ENCODE measurements around the gene TAOK1.

Gene TAOK1

DNA sequence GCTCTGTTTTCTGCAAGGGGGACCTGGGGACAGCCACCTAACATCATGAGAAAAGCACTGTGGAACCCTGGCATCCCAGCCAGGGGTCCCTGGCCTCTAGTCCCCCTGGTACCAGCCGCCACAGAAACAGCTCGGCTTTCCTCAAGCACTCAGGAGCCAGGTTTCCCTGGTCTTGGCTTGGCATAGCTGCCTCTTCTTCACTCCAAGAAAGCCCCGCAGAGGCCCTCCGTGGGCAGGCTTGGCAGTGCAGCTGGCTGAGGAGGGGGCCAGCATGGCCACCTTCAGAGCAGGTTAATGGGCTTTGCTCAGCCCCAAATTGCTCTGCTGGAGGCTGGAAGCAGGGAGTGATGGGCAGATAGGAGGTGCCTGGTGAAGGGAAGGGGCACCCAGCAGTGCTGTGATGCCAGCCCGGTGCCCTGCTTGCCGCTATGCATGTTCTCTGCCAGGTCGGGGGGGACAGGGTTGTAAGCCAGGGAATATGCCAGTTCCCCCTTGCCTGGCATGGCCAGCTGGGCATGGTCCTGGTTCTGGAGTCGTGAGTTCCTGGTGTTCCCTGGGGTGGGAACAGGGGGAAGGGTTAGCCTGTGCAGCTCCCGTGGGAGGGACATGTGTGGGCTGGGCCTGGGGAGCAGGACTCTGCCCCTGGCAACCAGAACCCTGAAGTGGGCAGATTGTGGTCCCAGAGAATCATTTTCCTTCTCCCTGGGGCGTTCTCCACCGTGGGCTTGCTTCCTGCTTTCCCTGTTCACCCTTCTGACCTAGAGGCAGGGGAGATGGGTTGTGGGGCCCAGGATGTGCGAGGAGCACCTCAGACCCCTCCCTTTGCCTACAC, 206.0 kb downstream of the TAOK1 start:
- no peak for DNase-seq (ENCODE audit: low spot score)

DNA sequence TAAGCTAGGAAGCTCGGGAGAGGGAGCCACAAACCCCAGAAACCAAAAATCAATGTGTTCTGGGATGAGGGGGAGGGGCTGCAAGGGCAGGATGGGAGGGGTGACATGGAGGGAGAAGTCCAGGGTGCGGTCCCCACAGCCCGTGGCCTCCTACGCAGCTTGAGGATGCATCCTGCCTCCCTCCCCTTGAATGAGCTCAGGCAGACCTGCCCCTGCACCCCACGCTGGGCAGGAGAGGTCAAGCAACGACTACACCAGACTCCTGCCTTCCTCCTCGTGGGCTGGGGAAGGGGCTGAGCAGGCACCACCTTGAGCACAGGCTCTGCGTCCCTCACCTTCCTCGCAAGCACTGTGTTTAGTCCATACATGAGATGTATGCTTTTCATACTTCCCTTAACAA, 206.6 kb downstream of the TAOK1 start:
- no peak for DNase-seq (ENCODE audit: low spot score)

DNA sequence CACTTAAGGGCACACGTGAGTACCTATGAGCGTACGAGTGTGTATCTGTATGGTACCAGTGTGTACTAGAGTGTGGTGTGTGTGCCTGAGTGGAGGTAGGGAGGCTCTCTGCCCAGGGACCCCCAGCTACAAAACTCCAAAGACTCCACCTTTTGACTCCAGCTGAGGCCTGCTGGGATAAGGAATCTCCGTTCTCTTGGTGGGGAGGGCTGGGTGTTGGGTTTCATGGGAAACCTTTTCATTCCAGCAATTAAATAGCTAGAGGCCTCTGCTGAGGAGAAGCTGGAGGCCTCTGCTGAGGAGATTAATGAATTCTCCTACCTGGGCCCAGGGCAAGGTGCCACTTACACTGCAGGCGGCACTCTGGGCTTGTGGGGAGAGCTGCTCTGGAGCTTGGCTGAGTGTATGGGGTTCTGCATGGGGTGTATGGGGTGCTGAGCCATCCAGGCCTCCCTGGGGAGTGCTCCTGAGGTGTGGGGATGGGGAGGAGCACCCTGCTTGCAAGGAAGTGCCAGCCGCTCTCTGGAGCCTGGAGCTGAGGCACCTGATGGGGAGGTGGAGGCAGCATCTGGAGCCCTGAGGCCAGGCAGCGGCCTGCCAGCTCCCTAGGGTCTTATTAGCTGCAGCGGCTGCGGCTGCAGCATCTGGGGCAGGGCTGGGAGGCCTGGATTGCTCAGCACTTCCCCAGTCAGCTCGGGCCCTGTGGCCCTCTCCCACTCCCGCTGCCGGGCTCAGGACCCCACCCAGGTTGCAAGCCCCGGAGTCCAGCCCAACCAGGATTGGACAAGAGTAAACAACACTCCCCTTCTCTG, 207.4 kb downstream of the TAOK1 start:
- DNase-seq (ENCODE audit: low spot score), result no peak

Measured in activated CD4-positive, alpha-beta T cell treated with anti-CD3 and anti-CD28 coated beads, Interleukin-2, Interleukin-4, amounts not matched to agents 100 ng/mL and 50 ng/mL, durations not matched to agents 16 hours and 8 hours (primary cell).